Measurements from ENCODE around the gene FARSA.
"Not testable (repeated sequence)": the region's sequence is repeated elsewhere in the genome, so short reads cannot be mapped to it uniquely, and the experiment has no call there.

FARSA gene

GRCh38 chr19:12937093-12937926 lies 3.8 kb upstream of the FARSA start:
- DNase-seq: peak; percentile 83

GRCh38 chr19:12936582-12936981 lies 3.1 kb upstream of the FARSA start:
- no peak for DNase-seq

GRCh38 chr19:12935071-12935470 lies 1.6 kb upstream of the FARSA start:
- DNase-seq: no peak

- no peak for DNase-seq
Measured at GRCh38 chr19:12932392-12933286, 872 bp downstream of the FARSA start.

- no peak for DNase-seq
Measured at GRCh38 chr19:12930002-12930645, 3.4 kb downstream of the FARSA start.

GRCh38 chr19:12924621-12925310 lies 8.7 kb downstream of the FARSA start:
- DNase-seq: no peak

- DNase-seq: no peak
Measured at GRCh38 chr19:12922959-12923358, 10.6 kb downstream of the FARSA start.

GRCh38 chr19:12921047-12921446 lies 12.5 kb downstream of the FARSA start:
- no peak for DNase-seq

- DNase-seq: no peak
Measured at GRCh38 chr19:12918253-12918652, 15.3 kb downstream of the FARSA start.

GRCh38 chr19:12915860-12916259 lies 17.7 kb downstream of the FARSA start:
- DNase-seq: not testable (repeated sequence)

GRCh38 chr19:12913851-12914690 lies 19.4 kb downstream of the FARSA start:
- no peak for DNase-seq

- peak; percentile 97 for DNase-seq
Measured at GRCh38 chr19:12913011-12913561, 20.4 kb downstream of the FARSA start.

GRCh38 chr19:12912571-12912970 lies 20.9 kb downstream of the FARSA start:
- DNase-seq: no peak

GRCh38 chr19:12907166-12907565 lies 26.3 kb downstream of the FARSA start:
- no peak for DNase-seq

- no peak for DNase-seq
Measured at GRCh38 chr19:12899891-12900518, 33.5 kb downstream of the FARSA start.

GRCh38 chr19:12896460-12896859 lies 37.1 kb downstream of the FARSA start:
- no peak for DNase-seq

- DNase-seq: no peak
Measured at GRCh38 chr19:12893582-12893981, 39.9 kb downstream of the FARSA start.

- no peak for DNase-seq
Measured at GRCh38 chr19:12891553-12892021, 41.9 kb downstream of the FARSA start.

GRCh38 chr19:12890787-12891552 lies 42.5 kb downstream of the FARSA start, which contains the start of gene GCDH:
TSS of gene GCDH (plus strand) at chr19:12891160. CDS start at chr19:12891305, 145 bp downstream.
- DNase-seq: peak; percentile 99

- not testable (repeated sequence) for DNase-seq
Measured at GRCh38 chr19:12890299-12890786, 43.2 kb downstream of the FARSA start.
